Fibroblast of skin of left quadriceps (primary cell): Measurements from ENCODE around the gene CAGE1.
"Not testable (repeated sequence)": the region's sequence is repeated elsewhere in the genome, so short reads cannot be mapped to it uniquely, and the experiment has no call there.

Experiments
- DNase-seq, 2 experiments: peaks; one replicate each; pipeline ENCODE4 v3.0.0-alpha.2; 2013; ENCODE audit warnings: low read depth in 2 of 2

Gene CAGE1

DNA sequence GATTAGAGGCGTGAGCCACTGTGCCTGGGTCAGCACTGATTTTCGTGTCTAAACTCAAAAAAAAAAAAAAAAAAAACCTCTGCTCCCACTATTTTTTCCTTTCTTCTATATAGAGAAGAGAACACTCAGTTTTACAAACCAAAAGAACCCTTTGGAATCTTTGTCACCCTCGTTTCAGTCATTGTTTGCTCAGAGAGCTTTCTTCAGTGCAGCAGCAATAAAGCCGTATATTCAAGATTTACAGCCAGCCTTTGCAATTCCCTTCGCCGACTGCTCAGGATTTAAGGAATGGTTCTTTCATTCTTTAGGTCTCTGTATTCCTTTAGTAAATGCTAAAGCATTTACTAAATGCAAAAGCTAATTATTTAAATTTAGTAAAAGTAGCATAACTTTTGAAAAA lies 20.2 kb upstream of the CAGE1 start:
- DNase-seq = no peak

DNA sequence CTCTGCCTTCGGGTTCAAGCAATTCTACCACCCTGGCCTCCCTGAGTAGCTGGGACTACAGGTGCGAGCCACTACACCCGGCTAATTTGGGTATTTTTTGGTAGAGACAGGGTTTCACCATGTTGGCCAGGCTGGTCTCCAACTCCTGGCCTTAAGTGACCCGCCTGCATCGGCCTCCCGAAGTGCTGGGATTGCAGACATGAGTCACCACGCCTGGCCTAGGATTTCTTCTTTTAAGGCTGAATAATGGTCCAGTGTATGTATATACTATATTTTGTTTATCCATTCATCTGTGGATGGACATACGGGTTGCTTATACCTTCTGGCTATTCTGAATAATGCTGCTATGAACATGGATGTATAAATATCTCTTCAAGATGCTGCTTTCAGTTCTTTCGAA lies 17.2 kb upstream of the CAGE1 start:
- DNase-seq = no peak

DNA sequence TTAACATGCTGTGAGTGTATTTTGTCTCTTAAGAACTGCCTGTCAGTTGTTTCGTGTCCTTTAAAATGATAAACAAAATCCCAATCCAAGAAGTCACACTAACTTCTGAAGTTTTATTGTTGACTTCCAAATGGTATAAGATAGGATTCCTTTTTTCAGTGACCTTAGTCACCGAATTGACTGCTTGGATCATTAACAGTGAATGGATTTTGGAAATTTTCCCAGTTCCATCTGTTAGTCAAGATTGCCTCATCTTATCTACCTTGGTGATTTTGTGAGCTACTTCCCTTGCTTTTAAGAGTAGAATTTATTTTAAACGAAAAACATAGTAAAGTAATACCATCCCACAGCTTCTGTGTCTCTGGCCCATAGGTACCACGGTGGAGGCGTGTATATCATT lies 15.0 kb upstream of the CAGE1 start:
- no peak for DNase-seq

DNA sequence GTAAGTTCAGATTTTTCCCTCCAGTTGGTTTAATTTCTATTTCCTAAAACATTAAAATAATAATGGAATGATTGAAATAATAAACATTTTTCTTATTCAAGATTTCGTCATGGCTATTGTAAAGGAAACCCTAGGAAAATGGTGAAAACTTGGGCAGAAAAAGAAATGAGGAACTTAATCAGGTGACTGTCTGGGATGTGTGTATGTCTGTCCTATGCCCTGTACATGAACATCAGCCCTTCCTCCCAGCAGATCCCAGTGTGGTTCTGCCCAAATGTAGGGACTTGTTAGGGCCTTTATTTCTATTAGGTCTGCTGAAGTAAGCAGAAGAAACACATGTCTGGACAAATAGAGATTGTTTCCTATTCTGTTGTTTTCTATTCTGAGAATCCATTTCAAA lies 13.2 kb upstream of the CAGE1 start:
- no peak for DNase-seq

DNA sequence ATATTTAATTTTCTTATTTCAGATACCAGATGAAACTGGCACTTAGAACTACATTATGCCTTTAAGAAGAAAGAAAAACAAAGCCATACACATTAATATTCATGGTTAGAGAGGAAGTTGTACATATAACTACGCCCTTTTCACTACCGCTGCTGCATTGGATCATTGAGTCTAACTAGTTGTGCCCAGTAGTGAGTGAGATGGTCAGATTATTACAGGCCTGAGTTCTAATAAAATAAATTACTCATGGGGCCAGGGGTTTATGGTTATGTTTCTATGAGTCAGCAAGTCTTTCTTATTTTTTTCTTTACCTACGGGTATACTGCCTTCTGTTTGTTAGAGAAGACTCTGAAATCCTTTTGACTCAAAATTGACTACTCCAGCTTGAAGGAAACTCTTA lies 11.5 kb upstream of the CAGE1 start:
- DNase-seq = no peak

DNA sequence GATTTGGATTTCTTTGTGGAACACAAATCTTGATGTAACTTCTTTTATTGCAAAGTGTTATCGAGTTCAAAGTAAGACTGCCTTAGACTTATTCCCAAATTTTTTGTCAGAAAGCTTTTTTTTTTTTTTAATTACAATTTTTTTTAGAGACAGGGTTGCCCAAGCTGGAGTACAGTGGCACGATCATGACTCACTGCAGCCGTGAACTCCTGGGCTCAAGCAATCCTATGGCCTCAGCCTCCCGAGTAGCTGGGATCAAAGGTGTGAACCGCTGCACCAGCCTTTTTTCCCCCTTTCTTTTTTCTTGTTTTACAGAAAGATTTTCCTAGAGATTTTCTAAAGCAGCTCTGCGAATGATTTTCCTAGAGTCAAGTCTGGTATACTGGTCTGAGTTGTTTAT lies 2.9 kb upstream of the CAGE1 start:
- DNase-seq = no peak

DNA sequence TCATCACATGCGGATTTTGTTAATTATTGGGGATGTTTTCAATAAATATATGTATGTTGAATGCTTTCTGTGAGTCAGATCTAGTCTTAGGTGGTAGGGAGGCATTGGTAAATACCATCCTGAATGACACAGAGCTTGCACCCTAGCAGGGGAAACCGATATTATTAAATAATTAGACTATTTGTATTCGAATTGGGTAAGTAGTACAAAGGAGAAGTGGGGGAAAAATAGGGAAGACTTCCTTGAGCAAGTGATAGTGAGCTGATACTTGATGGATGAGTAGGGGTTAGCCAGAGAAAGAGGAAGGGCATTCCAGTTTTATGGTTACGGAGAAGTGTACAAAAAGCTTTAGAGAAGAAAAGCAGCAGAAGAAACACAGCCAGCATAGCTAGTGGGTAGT lies 1.6 kb upstream of the CAGE1 start:
- no peak for DNase-seq

DNA sequence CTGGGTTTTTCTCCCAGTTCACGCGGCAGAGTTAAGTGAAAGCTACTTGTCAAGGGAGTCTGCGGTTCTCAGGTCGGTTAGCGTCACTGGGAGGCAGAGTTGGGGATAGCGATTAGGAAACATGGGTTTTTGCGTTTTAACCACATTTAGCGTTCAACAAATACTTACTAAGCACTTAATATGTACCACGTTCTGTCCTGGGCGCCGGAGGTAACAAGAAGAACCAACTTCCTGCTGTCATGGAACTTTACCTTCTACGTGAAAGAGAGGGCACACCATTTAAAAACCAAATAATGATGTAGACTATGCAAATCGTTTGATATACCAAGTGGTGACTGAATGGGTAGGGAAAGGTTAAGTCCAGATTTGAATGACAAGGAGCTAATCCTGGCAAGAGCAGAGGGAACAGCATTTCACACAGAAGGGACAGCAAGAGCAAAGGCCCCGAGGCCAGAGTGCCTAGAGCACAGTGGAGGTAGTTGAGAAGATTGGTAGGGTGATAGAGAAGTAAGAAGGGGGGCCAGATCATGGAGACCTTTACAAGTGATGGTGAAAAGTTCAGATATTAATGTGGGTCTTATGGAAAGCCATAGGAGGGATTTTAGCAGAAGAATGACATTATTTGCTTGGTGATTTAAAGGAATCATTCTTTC lies 810 bp upstream of the CAGE1 start:
- no peak for DNase-seq

DNA sequence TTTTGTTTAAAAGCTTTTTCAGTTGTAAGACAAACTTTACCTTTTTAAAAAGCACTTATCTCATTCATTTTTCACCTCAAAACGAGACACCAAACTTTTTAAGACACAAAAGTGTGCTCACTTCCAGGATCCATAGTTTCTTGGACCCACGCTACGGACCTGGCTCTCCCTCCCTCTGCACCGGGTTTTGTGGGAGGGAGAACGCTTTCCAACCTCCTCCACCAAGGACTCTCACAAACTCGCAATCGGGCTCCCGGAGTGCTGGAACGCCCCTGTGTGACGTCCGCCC lies 436 bp downstream of the CAGE1 start:
- no peak for DNase-seq

DNA sequence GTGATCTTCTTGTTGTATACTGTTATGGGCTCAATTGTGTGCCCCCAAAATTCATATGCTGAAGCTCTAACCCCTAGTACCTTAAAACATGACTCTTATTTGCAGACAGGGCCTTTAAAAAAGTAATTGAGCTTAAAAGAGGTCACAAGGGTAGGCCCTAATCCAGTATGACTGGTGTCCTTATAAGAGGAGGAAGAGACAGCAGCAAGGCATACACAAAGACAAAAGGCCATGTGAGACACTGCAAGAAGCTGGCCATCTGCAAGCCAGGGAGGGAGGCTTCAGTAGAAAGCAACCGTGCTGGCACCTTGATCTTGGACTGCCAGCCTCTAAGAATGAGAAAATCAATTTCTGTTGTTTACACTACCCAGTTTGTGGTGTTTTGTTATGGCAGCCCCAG lies 8.4 kb downstream of the CAGE1 start:
- DNase-seq = no peak

DNA sequence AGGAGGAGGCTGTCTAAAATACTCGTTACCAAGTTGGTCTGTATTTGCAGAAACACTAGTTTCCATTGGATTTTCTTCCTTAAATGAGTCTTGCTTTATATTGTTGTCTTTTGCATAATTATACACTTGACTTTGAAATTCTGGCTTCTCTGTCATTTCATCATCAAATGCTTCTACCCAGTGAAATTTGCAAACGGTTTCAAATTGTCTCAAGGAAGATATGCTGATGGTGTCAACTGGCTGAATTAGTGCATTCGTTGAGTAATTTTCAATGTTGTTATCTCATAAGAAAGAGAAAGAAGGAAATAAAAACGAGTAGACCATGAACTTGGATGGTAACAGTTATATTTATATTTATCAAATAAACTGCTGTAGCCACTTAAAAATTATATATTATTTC lies 10.8 kb downstream of the CAGE1 start:
- no peak for DNase-seq

DNA sequence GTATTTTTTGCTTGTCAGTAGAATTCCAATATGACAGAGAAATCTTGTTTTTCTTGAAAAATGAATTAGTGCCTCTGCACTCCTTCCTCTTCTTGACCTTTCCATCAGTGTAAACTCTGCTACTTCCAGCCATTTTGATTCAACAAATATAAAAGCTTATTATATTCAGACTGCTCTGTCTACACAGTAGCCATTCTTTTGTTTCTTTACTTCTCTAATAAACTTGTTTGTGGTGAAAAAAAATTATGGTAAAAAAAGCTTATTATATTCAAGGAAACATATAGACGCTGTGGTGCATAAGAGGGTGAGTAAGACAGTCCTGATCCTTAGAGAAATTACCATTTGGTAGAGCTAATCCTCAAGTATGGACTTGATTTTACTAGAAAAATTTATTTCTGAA lies 11.6 kb downstream of the CAGE1 start:
- DNase-seq = no peak

DNA sequence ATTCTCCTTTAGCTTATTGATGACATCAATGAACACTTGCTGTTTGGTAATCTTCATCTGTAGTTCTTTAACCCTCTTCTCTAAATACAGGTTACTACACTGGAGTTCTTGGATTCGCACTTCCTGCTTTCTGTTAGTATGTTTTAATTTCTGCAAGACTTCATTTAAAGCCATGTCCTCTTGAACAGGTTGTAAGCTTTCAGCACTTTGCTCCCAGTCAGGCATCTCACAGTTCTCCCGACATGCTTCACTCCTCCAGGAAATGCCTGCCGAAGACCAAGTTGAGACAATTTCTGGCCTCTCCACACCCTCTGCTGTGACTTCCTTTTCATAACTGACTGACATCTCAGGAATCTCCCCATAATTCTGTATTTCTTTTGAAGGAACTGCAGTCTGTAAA lies 15.8 kb downstream of the CAGE1 start:
- no peak for DNase-seq

DNA sequence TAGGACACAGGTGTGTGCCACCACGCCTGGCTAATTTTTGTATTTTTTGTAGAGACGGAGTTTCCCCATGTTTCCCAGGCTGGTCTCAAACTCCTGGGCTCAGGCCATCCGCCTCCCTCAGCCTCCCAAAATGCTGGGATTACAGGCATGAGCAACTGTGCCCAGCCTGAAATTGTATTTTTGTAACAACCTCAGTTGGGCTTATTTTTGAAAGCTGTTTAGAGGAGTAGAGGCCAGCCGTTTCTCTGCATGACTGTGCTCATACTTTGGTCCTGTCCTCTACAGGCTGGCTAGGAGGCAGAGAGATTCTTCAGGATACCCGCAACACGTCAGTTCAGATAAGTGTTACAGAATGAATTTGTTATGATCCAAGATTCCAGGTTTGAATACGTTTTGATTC lies 22.1 kb downstream of the CAGE1 start:
- no peak for DNase-seq

DNA sequence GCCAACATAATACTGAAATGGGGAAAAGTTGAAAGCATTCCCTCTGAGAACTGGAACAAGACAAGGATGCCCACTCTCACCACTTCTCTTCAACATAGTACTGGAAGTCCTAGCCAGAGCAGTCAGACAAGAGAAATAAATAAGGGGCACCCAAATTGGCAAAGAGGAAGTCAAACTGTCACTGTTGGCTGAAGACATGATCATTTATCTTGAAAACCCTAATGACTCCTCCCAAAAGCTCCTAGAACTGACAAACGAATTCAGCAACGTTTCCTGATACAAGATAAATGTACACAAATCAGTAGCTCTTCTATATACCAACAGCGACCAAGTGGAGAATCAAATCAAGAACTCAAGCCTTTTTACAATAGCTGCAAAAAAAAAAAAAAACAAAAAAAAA lies 37.6 kb downstream of the CAGE1 start:
- not testable (repeated sequence) for DNase-seq

DNA sequence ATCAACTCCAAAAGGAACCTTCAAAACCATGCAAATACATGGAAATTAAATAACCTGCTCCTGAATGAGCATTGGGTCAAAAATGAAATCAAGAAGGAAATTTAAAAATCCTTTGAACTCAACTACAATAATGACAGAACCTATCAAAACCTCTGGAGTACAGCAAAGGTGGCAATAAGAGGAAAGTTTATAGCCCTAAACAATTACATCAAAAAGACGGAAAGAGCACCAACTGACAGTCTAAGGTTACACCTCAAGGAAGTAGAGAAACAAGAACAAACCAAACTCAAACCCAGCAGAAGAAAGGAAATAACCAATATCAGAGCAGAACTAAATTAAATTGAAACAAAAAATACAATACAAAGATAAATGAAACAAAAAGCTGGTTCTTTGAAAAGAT lies 39.0 kb downstream of the CAGE1 start:
- not testable (repeated sequence) for DNase-seq

DNA sequence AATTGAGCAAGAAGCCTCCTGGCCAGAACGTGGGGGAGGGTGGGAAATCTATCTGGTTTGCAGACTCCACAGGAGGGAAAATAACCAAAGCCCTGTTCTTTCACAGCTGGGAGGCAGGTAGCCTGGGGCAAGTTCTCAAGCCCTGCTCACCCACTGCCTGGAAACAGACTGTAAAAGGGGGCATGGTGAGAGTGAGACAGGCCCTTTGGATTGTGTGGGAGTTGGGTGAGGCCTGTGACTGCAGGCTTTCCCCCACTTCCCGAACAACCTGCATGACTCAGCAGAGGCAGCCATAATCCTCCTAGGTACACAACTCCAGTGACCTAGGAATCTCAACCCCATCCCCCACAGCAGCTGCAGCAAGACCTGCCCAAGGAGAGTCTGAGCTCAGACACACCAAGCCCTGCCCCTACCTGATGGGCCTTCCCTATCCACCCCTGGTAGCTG lies 42.0 kb downstream of the CAGE1 start:
- not testable (repeated sequence) for DNase-seq

DNA sequence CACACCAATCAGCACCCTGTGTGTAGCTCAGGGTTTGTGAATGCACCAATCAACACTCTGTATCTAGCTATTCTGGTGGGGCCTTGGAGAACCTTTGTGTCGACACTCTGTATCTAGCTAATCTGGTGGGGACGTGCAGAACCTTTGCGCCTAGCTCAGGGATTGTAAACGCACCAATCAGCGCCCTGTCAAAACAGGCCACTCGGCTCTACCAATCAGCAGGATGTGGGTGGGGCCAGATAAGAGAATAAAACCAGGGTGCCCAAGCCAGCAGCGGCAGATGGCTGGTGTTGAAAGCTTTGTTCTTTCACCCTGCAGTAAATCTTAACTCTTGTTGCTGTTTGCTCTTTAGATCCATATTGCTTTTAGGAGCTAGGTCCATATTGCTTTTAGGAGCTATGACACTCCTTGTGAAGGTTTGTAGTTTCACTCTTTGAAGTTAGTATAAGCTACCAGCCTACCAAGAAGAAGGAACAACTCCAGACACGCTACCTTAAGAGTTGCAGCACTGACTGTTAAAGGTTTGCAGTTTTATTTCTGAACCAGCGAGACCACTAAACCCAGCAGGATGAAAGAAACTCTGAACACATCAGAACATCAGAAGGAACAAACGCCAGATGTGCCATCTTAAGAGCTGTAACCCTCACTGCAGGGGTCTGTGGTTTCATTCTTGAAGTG lies 44.6 kb downstream of the CAGE1 start:
- DNase-seq = not testable (repeated sequence)

DNA sequence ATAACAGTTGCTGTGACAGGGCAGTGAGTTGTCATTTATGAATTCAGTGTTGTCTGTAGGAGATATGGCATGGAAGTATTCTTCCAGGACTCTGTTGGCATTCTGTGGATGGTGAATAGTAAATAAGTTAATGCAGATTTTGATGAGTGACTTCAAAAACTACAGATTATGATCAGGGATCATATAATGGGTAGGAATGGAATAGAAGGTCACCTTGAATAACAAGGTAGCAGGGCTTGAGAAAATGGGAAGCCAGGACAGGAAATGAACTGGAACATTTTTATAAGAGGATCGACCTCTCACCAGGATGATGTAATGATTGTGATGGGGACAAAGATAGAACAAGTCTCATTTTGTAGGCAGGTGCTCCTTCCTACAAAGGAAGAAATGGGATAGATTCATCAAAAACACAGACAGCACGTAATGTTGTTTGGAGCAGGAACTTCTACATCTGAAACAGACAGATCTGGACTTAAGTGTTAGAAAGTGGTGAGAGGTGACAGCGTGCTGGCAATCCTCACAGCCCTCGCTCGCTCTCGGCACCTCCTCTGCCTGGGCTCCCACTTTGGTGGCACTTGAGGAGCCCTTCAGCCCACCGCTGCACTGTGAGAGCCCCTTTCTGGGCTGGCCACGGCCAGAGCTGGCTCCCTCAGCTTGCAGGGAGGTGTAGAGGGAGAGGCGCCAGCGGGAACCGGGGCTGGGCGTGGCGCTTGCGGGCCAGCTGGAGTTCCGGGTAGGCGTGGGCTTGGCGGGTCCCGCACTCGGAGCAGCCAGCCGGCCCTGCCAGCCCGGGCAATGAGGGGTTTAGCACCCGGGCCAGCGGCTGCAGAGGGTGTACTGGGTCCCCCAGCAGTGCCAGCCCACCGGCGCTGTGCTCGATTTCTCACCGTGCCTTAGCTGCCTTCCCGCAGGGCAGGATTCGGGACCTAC lies 45.7 kb downstream of the CAGE1 start:
- DNase-seq = no peak

DNA sequence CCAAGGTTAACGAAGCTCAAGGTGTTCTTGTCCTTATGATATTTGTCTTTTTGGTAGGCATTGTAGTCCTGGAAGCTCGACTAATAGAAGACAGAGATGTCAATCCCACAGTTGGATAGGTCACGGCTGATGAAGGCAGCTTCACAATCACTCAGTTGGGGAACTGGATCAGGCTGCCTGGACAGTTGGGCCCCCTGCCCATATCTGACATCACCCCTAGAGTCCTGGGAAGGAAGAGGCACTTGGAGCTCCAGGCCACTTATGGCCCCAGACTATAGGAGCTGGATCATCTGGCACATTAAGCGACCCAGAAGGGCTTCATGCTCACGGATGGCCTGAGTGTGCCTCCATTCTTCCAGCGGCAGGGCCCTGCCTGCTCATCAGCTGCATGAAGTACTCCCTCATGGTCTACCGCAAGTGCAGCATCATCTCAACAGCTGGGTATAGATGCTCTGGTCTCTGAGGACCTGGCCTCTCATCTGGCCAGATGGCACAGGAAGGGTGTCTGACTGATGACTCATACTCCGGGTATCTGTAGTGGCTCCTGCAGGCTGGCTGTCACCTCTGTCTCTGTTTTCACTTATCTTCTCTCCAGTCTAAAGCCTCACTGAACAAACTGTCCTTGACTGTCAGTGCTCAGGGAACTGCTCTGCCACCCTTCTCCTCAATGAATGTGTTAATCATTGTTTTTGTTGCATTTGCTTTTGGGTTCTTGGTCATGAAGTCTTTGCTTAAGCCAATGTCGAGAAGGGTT lies 47.4 kb downstream of the CAGE1 start:
- no peak for DNase-seq

DNA sequence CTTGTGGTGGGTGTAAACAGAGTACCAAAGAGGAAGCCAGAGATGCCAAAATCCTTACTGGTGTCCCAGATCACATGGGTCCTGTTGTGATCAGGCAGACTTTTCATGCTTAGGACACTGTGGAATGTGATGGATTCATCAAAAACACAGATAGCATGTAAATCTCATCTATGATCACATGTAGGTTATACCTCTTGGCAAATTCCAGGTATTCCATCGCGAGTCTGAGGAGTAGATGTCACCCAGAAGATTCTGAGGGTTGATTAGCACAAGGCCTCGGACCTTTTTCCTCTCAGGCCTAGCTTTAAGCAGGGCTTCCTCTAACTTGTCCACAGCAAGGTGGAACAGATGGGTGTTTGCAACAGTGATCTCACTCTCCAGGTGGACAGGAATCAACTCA lies 48.3 kb downstream of the CAGE1 start:
- DNase-seq = no peak
